Measurements from ENCODE around the gene EGR2. TPM values are rescaled to one million over a fixed set of nuclear protein-coding genes. Genes with fewer than 3 reads are reported as not detected.

EGR2 gene
- total RNA-seq, 3 donors from 2014 or later: 0.32 to 9.2 (median 4.3) TPM

- Histone ChIP-seq H3K27me3 (peaks cover 0 to 14% of the 10 kb centered on the region in 2 donors), H3K4me1 (peaks cover 10 to 12% of the 10 kb centered on the region in 2 donors), H3K9me3 (no peaks in the 10 kb centered on the region), H3K27ac (peak overlapping the region; percentile 79 to 82), H3K4me3 (peak overlapping the region in 2 of 3 donors; percentile 65 to 94), H3K36me3 (no peaks in the 10 kb centered on the region)
- TF ChIP-seq CTCF (IDR thresholded peaks at IDR 0.05): no peak
- TF ChIP-seq POLR2A (IDR thresholded peaks at IDR 0.05): no peak
- TF ChIP-seq POLR2AphosphoS5 (IDR thresholded peaks at IDR 0.05): no peak
- DNase-seq (ENCODE audit: low spot score in 2 of 2): peak in 1 of 2 donors; percentile 32
- intact Hi-C loops (cut with DNase I; ENCODE audit: low total_unique reads): no loop called here
Measured at GRCh38 chr10:62819141-62819920, 3.2 kb upstream of the EGR2 start.

- Histone ChIP-seq H3K9me3 (no peaks in the 10 kb centered on the region), H3K4me1 (peaks cover 10 to 14% of the 10 kb centered on the region in 2 donors), H3K27me3 (peaks cover 0 to 18% of the 10 kb centered on the region in 2 donors), H3K36me3 (no peaks in the 10 kb centered on the region), H3K4me3 (peak overlapping the region; percentile 65 to 94 (median 72)), H3K27ac (peak overlapping the region; percentile 79 to 82)
- DNase-seq (ENCODE audit: low spot score in 2 of 2): peak in 1 of 2 donors; percentile 41
- intact Hi-C loops (cut with DNase I; ENCODE audit: low total_unique reads): no loop called here
- TF ChIP-seq CTCF (IDR thresholded peaks at IDR 0.05): no peak
- no peak for TF ChIP-seq POLR2AphosphoS5 (IDR thresholded peaks at IDR 0.05)
- TF ChIP-seq POLR2A (IDR thresholded peaks at IDR 0.05): no peak
Measured at GRCh38 chr10:62818426-62819011, 2.4 kb upstream of the EGR2 start.

GRCh38 chr10:62817766-62818425 is 1.7 kb upstream of the EGR2 start:
- peak; percentile 67 to 68 for DNase-seq (ENCODE audit: low spot score in 2 of 2)
- intact Hi-C loops (cut with DNase I; ENCODE audit: low total_unique reads): loop anchor here (2.0 kb wide), 1 partner anchor 31 kb away; no protein-coding TSS in a partner anchor

GRCh38 chr10:62817121-62817765 is 1.1 kb upstream of the EGR2 start:
- no peak for TF ChIP-seq CTCF (IDR thresholded peaks at IDR 0.05)
- TF ChIP-seq POLR2AphosphoS5 (IDR thresholded peaks at IDR 0.05): peak in 1 of 3 donors; percentile 26
- H3K27me3 ChIP-seq: peaks cover 0 to 18% of the 10 kb centered on the region in 2 donors
- H3K36me3 ChIP-seq: no peaks in the 10 kb centered on the region
- H3K27ac ChIP-seq: peak overlapping the region; percentile 82 to 94
- no peaks in the 10 kb centered on the region for H3K9me3 ChIP-seq
- intact Hi-C loops (cut with DNase I; ENCODE audit: low total_unique reads): loop anchor here (2.0 kb wide), 1 partner anchor 30 kb away; no protein-coding TSS in a partner anchor
- DNase-seq (ENCODE audit: low spot score in 2 of 2): peak in 1 of 2 donors; percentile 65
- peak overlapping the region; percentile 65 to 94 (median 72) for H3K4me3 ChIP-seq
- peaks cover 10 to 14% of the 10 kb centered on the region in 2 donors for H3K4me1 ChIP-seq

More at GRCh38 chr10:62817766-62818425, 1.7 kb upstream of the EGR2 start:
- Histone ChIP-seq H3K36me3 (no peaks in the 10 kb centered on the region), H3K4me3 (peak overlapping the region; percentile 65 to 94 (median 72)), H3K27ac (peak overlapping the region; percentile 82 to 94), H3K9me3 (no peaks in the 10 kb centered on the region), H3K4me1 (peaks cover 10 to 14% of the 10 kb centered on the region in 2 donors), H3K27me3 (peaks cover 0 to 18% of the 10 kb centered on the region in 2 donors)
- TF ChIP-seq CTCF (IDR thresholded peaks at IDR 0.05) (peak; percentile 30 to 64 (median 53)), POLR2A (IDR thresholded peaks at IDR 0.05) (no peak), POLR2AphosphoS5 (IDR thresholded peaks at IDR 0.05) (peak in 2 of 3 donors; percentile 39 to 54)

Data from breast epithelium (tissue), 4 donors.